Smooth muscle cell (in vitro differentiated cells): Measurements from ENCODE around the gene PTPN18. TPM values are rescaled to one million over a fixed set of nuclear protein-coding genes. Genes with fewer than 3 reads are reported as not detected.

ENCODE experiments used
- DNase-seq: peaks from one replicate; lab custom pipeline; 2025; ENCODE audit not compliant: unreplicated experiment; lab: John Stamatoyannopoulos, UW
- H2AFZ ChIP-seq: fragments of 200-600 bp; sonication (generic); 2 replicates; pipeline ENCODE4 v1.6.0; 2016; ENCODE audit warnings: antibody characterized with exemption, low read depth, mild to moderate bottlenecking
- H3F3A ChIP-seq: fragments of 200-600 bp; sonication (generic); 2 replicates; pipeline ENCODE4 v1.6.0; 2017; ENCODE audit warnings: antibody characterized with exemption, low read depth
- H3K27ac ChIP-seq: fragments of 200-600 bp; sonication (generic); 2 replicates; pipeline ENCODE4 v1.5.1; 2016; ENCODE audit warnings: low read depth, mild to moderate bottlenecking
- H3K27me3 ChIP-seq: fragments of 200-600 bp; sonication (generic); 2 replicates; pipeline ENCODE4 v1.6.1; 2016; ENCODE audit warnings: low read depth, mild to moderate bottlenecking
- H3K36me3 ChIP-seq: fragments of 200-600 bp; sonication (generic); 2 replicates; pipeline ENCODE4 v1.5.1; 2016; ENCODE audit warnings: low read depth
- H3K4me1 ChIP-seq: fragments of 200-600 bp; sonication (generic); 2 replicates; pipeline ENCODE4 v1.5.1; 2016; ENCODE audit warnings: low read depth
- H3K4me2 ChIP-seq: fragments of 200-600 bp; sonication (generic); 2 replicates; pipeline ENCODE4 v1.6.0; 2016; ENCODE audit warnings: mild to moderate bottlenecking
- H3K4me3 ChIP-seq: fragments of 200-600 bp; sonication (generic); 2 replicates; pipeline ENCODE4 v1.5.1; 2016; ENCODE audit warnings: mild to moderate bottlenecking
- H3K79me2 ChIP-seq: fragments of 200-600 bp; sonication (generic); 2 replicates; pipeline ENCODE4 v1.6.0; 2016; ENCODE audit warnings: low read depth, mild to moderate bottlenecking
- H3K9ac ChIP-seq: fragments of 200-600 bp; sonication (generic); 2 replicates; pipeline ENCODE4 v1.6.0; 2016; ENCODE audit warnings: low read depth
- H3K9me3 ChIP-seq: fragments of 200-600 bp; sonication (generic); replicated peaks from 2 replicates; pipeline ENCODE4 v1.5.1; 2016; ENCODE audit warnings: low read depth
- H4K20me1 ChIP-seq: fragments of 200-600 bp; sonication (generic); 2 replicates; pipeline ENCODE4 v1.6.0; 2016; ENCODE audit warnings: low read depth
- CTCF ChIP-seq: fragments of 200-600 bp; sonication (generic); IDR thresholded peaks from 2 replicates; pipeline ENCODE4 v1.5.1; 2017; ENCODE audit warnings: borderline replicate concordance, mild to moderate bottlenecking, antibody characterized with exemption; ENCODE audit not compliant: insufficient read depth, poor library complexity, severe bottlenecking
- WGBS: methylation state at CpG from one replicate; pipeline ENCODE4 v1.1.7; 2016; ENCODE audit warnings: low lambda C conversion rate; 5-methylcytosine and 5-hydroxymethylcytosine counted together
- polyA plus RNA-seq: library from polyadenylated mRNA; unstranded; fragments of >200 nt; fragmentation: Nextera tagmentation; extraction: Ambion mirVana; gene quantifications from 2 replicates; pipeline ENCODE4 v1.2.1, GENCODE V29; 2016
- total RNA-seq: library from RNA; depleted of rRNA; stranded (reverse); fragments of >200 nt; gene quantifications from 2 replicates; pipeline ENCODE4 v1.2.3, GENCODE V29; 2014

Gene PTPN18
- total and polyA plus RNA-seq, 2 experiments from 2014 or later: 4.4 to 10.2 TPM

DNA sequence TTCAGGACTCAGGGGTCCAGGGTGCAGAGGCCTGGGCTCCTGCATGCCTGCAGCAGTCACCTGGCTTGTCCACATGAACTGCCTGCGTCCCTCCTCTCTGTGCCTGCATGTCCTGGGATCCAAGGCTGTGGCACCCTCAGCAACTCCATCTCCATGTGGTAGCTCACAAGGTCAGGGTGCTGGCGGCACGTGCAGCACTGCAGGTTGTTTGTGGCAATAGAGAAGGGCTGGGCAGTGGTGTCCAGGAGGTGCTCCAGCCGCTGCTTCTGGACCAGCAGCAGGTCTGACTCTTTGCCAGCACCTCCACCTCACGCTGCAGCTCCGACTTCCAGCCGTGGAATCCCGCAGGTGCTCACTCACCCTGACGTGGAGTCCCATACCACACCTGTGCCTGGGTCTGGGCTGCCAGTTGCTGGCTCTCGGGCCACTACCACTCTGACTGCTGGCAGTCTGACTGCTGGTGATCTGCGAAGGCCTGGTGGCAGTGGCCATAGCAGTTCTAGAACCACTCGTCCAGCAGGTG is 42.0 kb upstream of the PTPN18 start:
- no peak for TF ChIP-seq CTCF
- 89% methylated on average over 12 of the region's 12 CpGs for WGBS
- H3K4me3 ChIP-seq: no peak overlapping the region

DNA sequence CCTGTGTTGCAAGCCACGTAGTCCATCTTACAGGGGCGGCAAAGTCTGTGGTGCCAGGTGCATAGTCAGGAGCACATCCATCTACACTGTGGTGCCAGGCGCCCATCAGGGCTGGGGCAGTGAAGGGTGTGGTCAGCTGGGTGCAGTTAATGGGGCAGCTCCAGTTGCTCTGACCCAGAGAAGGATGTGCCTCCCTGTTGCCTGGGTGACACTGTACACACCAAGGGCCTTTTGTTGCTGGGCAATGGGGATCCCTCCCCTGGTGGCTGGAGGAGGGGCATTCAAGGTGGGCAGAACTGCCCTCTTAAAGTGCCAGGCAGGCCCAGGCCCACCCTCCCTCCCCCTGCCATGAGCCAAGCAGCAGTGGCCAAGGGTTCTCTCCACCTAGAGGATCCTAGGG is 41.5 kb upstream of the PTPN18 start:
- no peak for DNase-seq

More for the DNA sequence above, 42.0 kb upstream of the PTPN18 start:
- H3K36me3 ChIP-seq: no peaks in the 10 kb centered on the region
- no peak for DNase-seq
- no peaks in the 10 kb centered on the region for H4K20me1 ChIP-seq
- H3K4me1 ChIP-seq: no peaks in the 10 kb centered on the region
- H2AFZ ChIP-seq: no peak overlapping the region
- H3K27me3 ChIP-seq: peaks cover 31% of the 10 kb centered on the region
- H3K27ac ChIP-seq: no peak overlapping the region
- H3K4me2 ChIP-seq: no peak overlapping the region
- no peak overlapping the region for H3K9ac ChIP-seq
- no peaks in the 10 kb centered on the region for H3F3A ChIP-seq
- no peaks in the 10 kb centered on the region for H3K79me2 ChIP-seq
- H3K9me3 ChIP-seq: no peaks in the 10 kb centered on the region

DNA sequence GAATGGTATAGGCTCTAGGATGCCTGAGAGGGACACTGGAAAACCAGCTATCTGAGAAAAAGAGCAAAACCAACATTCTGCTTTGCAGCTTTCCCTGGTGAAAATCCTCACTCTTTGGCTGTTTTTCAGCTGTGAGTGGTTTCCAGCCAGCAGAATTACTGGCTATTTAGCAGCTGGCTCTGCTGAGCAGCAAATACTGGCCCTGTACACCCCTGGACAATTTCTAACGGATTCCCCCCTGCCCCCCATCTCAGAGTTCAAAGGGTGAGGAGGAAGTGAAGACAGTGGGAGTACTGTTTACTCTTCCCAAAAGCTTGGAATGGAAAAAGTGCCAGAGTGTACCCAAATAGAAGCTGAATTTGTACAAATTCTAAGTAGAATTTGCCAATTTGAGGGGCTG is 39.3 kb upstream of the PTPN18 start:
- Histone ChIP-seq H2AFZ (no peak overlapping the region), H4K20me1 (no peaks in the 10 kb centered on the region), H3K4me2 (no peak overlapping the region), H3K4me1 (no peaks in the 10 kb centered on the region), H3K36me3 (no peaks in the 10 kb centered on the region), H3K9ac (no peak overlapping the region), H3K27ac (no peak overlapping the region), H3K9me3 (no peaks in the 10 kb centered on the region), H3K79me2 (no peaks in the 10 kb centered on the region), H3K27me3 (peaks cover 10% of the 10 kb centered on the region), H3K4me3 (no peak overlapping the region), H3F3A (no peaks in the 10 kb centered on the region)
- WGBS: 48% methylated on average over 1 of the region's 1 CpG
- no peak for DNase-seq
- TF ChIP-seq CTCF: no peak

More for the DNA sequence above, 41.5 kb upstream of the PTPN18 start:
- Histone ChIP-seq H3K79me2 (no peaks in the 10 kb centered on the region), H3K4me2 (no peak overlapping the region), H3K36me3 (no peaks in the 10 kb centered on the region), H3K27me3 (peaks cover 26% of the 10 kb centered on the region), H3K4me3 (no peak overlapping the region), H3K9ac (no peak overlapping the region), H3K27ac (no peak overlapping the region), H4K20me1 (no peaks in the 10 kb centered on the region), H2AFZ (no peak overlapping the region), H3K4me1 (no peaks in the 10 kb centered on the region), H3K9me3 (no peaks in the 10 kb centered on the region), H3F3A (no peaks in the 10 kb centered on the region)
- TF ChIP-seq CTCF: no peak
- 95% methylated on average over 3 of the region's 3 CpGs for WGBS

DNA sequence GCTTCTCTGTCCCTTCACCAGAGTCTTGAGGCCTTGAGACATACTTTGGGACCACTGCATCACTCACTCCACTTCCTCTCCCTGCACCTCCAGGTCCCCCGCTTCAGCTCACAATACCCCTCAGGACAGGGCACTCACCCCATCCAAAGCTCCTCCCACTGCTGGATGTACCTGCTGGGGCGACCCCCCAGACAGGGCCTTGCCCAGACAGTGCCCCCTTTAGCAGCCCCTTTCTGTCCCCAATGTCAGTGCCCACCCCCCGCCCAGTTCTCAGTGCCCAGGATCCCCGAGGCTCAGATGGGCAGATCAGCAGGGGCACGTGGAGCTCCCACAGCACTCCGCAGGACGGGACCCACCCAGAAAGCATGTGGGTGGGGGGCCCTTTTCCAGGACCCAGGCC is 37.0 kb upstream of the PTPN18 start:
- 83% methylated on average over 7 of the region's 7 CpGs for WGBS
- TF ChIP-seq CTCF: no peak
- no peak for DNase-seq

More for the DNA sequence above, 37.0 kb upstream of the PTPN18 start:
- Histone ChIP-seq H3K36me3 (no peaks in the 10 kb centered on the region), H3K4me2 (no peak overlapping the region), H3K4me3 (no peak overlapping the region), H3K9ac (no peak overlapping the region), H3K27ac (no peak overlapping the region), H3K4me1 (no peaks in the 10 kb centered on the region), H3F3A (no peaks in the 10 kb centered on the region), H3K9me3 (no peaks in the 10 kb centered on the region), H4K20me1 (no peaks in the 10 kb centered on the region), H2AFZ (no peak overlapping the region), H3K79me2 (no peaks in the 10 kb centered on the region), H3K27me3 (peaks cover 7% of the 10 kb centered on the region)
